ENCODE measurements around the gene OR10J4. TPM values are rescaled to one million over a fixed set of nuclear protein-coding genes. Genes with fewer than 3 reads are reported as not detected.

OR10J4 gene
- total RNA-seq (2012; rRNA removed) (not detected in 2 replicates), polyA plus RNA-seq (2012; rRNA removed) (not detected in 2 replicates), Bru-seq, nascent RNA (not detected), BruChase-seq, experiment 1, labeled RNA remaining after a 6-hour chase (not detected), BruChase-seq, experiment 2, labeled RNA remaining after a 2-hour chase (not detected)
- not detected in 2 replicates for polyA plus RNA-seq (2012; cell fraction: cytosol; rRNA removed)
- not detected in 2 replicates for polyA plus RNA-seq (2012; cell fraction: nucleus; rRNA removed; ENCODE audit: low replicate concordance)
- long read RNA-seq: 0 reads

GRCh38 chr1:159431904-159432303 is at the start of gene OR10J4:
Gene OR10J4, plus strand, starts transcription at chr1:159432204.
- no CpG with 5 or more reads among the region's 1 CpG for WGBS, 2 experiments (ENCODE audit: extremely low coverage in 2 of 2, insufficient read length in 1 of 2)
- Histone ChIP-seq H2AFZ (replicated peaks; ENCODE audit: low read length, poor library complexity) (no peak within 1 kb of the TSS), H3K79me1 (ENCODE audit: low read depth in 1 of 2, low read length in 2 of 2) (no peaks in the 10 kb centered on the region), H2AK5ac (ENCODE audit: low read depth, low read length) (no peak within 1 kb of the TSS), H3K4me2 (ENCODE audit: low read depth, low read length) (no peak within 1 kb of the TSS), H2BK15ac (ENCODE audit: low read depth, low read length) (no peak within 1 kb of the TSS), H3K23ac (ENCODE audit: low read depth, low read length) (no peak within 1 kb of the TSS), H3K14ac (replicated peaks; ENCODE audit: low read depth, low read length) (no peak within 1 kb of the TSS), H2BK120ac (ENCODE audit: low read depth, low read length) (no peak within 1 kb of the TSS), H4K20me1 (ENCODE audit: insufficient read depth, low read length) (no peaks in the 10 kb centered on the region), H3K4me3 (ENCODE audit: insufficient read depth, low read depth, low read length) (no peak within 1 kb of the TSS), H4K91ac (ENCODE audit: insufficient read depth, low read depth, low read length) (no peak within 1 kb of the TSS), H3K4me1 (ENCODE audit: control insufficient read depth, insufficient read depth, low read length) (no peaks in the 10 kb centered on the region), H2BK20ac (ENCODE audit: low read depth, low read length) (no peak within 1 kb of the TSS), H3K36me3 (ENCODE audit: control insufficient read depth, insufficient read depth, low read length) (no peaks in the 10 kb centered on the region), H4K8ac (ENCODE audit: low read depth in 2 of 2, low read length in 2 of 2) (no peak within 1 kb of the TSS), H2AK9ac (replicated peaks; ENCODE audit: low read depth, low read length, poor library complexity) (no peak within 1 kb of the TSS), H2BK5ac (ENCODE audit: low read depth, low read length, poor library complexity, severe bottlenecking) (no peak within 1 kb of the TSS), H3K56ac (ENCODE audit: extremely low read depth, insufficient read depth, low read length) (no peak within 1 kb of the TSS), H3K27me3 (ENCODE audit: control insufficient read depth, insufficient read depth, low read length) (no peaks in the 10 kb centered on the region), H4K5ac (ENCODE audit: low read depth, low read length) (no peak within 1 kb of the TSS), H3K9me3 (ENCODE audit: control insufficient read depth, insufficient read depth, low read length) (peaks cover 12% of the 10 kb centered on the region), H3K9me1 (ENCODE audit: insufficient read depth, low read length) (no peaks in the 10 kb centered on the region), H3K18ac (ENCODE audit: low read depth, low read length) (no peak within 1 kb of the TSS), H3K4ac (ENCODE audit: low read depth, low read length) (no peak within 1 kb of the TSS), H3K27ac (ENCODE audit: insufficient read depth, low read length) (no peak within 1 kb of the TSS), H3K9ac (ENCODE audit: low read depth, low read length) (no peak within 1 kb of the TSS)
- DNase-seq (no peak), ATAC-seq (ENCODE audit: low read depth) (no peak)
- TF ChIP-seq, protein P1, sequence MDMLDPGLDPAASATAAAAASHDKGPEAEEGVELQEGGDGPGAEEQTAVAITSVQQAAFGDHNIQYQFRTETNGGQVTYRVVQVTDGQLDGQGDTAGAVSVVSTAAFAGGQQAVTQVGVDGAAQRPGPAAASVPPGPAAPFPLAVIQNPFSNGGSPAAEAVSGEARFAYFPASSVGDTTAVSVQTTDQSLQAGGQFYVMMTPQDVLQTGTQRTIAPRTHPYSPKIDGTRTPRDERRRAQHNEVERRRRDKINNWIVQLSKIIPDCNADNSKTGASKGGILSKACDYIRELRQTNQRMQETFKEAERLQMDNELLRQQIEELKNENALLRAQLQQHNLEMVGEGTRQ (IDR thresholded peaks at IDR 0.05; ENCODE audit: low read depth, low read length): no peak
- TF ChIP-seq FOS (IDR thresholded peaks at IDR 0.05; ENCODE audit: low read depth, low read length) (no peak), CHD1 (IDR thresholded peaks at IDR 0.05; ENCODE audit: low read depth, low read length) (no peak), MXI1 (IDR thresholded peaks at IDR 0.05; ENCODE audit: borderline replicate concordance, low read depth, low read length) (no peak), RFX5 (IDR thresholded peaks at IDR 0.05; ENCODE audit: low read depth, low read length) (no peak), BHLHE40 (IDR thresholded peaks at IDR 0.05; ENCODE audit: low read depth, low read length) (no peak), RAD21 (IDR thresholded peaks at IDR 0.05; ENCODE audit: low read length) (no peak), RCOR1 (IDR thresholded peaks at IDR 0.05; ENCODE audit: insufficient replicate concordance, low read length) (no peak), MAZ (IDR thresholded peaks at IDR 0.05; ENCODE audit: borderline replicate concordance, low read depth, low read length) (no peak), CEBPB (IDR thresholded peaks at IDR 0.05; ENCODE audit: low read depth, low read length) (no peak), ELK1 (IDR thresholded peaks at IDR 0.05; ENCODE audit: borderline replicate concordance, low read depth, low read length) (no peak), NFE2L2 (IDR thresholded peaks at IDR 0.05; ENCODE audit: low read depth, low read length) (no peak), SMC3 (IDR thresholded peaks at IDR 0.05; ENCODE audit: low read depth, low read length) (no peak), POLR2A (IDR thresholded peaks at IDR 0.05; ENCODE audit: low read depth, low read length) (no peak), MAFK (IDR thresholded peaks at IDR 0.05; ENCODE audit: low read depth, low read length) (no peak)
- TF ChIP-seq, protein P2, sequence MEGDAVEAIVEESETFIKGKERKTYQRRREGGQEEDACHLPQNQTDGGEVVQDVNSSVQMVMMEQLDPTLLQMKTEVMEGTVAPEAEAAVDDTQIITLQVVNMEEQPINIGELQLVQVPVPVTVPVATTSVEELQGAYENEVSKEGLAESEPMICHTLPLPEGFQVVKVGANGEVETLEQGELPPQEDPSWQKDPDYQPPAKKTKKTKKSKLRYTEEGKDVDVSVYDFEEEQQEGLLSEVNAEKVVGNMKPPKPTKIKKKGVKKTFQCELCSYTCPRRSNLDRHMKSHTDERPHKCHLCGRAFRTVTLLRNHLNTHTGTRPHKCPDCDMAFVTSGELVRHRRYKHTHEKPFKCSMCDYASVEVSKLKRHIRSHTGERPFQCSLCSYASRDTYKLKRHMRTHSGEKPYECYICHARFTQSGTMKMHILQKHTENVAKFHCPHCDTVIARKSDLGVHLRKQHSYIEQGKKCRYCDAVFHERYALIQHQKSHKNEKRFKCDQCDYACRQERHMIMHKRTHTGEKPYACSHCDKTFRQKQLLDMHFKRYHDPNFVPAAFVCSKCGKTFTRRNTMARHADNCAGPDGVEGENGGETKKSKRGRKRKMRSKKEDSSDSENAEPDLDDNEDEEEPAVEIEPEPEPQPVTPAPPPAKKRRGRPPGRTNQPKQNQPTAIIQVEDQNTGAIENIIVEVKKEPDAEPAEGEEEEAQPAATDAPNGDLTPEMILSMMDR (conservative IDR thresholded peaks at IDR 0.05; ENCODE audit: low read depth, low read length): no peak
- ChIA-PET POLR2A (ENCODE audit: unreplicated experiment) (no interaction called here), CTCF (no interaction called here)
- in situ Hi-C loops (cut with MboI; ENCODE audit: low sequenced_read_pairs): no loop called here
- dilution Hi-C loops (cut with HindIII; ENCODE audit: low sequenced_read_pairs, unreplicated experiment): no loop called here
- BruUV-seq (replicated peaks): no TSS peak
- intact Hi-C loops (cut with micrococcal nuclease): no loop called here
